H1 (cell line): ENCODE results near the gene TMC4. TPM values are rescaled to one million over a fixed set of nuclear protein-coding genes. Genes with fewer than 3 reads are reported as not detected.
"Not testable (repeated sequence)": the region's sequence is repeated elsewhere in the genome, so short reads cannot be mapped to it uniquely, and the experiment has no call there.

Source experiments
- CTCF ChIA-PET: fragments of 300-600 bp; sonication (Branson Sonifier 250); formaldehyde crosslinking; loops from one replicate; lab custom pipeline; 2021; ENCODE audit not compliant: partially characterized antibody; lab: Charles Lee
- POLR2A ChIA-PET: fragments of 300-600 bp; sonication (Branson Sonifier 250); formaldehyde crosslinking; loops from one replicate; lab custom pipeline; 2021; ENCODE audit warnings: inconsistent platforms; ENCODE audit not compliant: partially characterized antibody; lab: Charles Lee
- DNase-seq, 2 experiments: peaks; one replicate each; pipeline versions ENCODE4 v3.0.0 to v3.0.0-alpha.2; 2010 to 2022; ENCODE audit warnings: low spot score in 2 of 2, low read depth in 1 of 2, mixed read lengths in 1 of 2
- FAIRE-seq: peaks from 2 replicates; lab custom pipeline; 2011; peaks lifted over from hg19 to GRCh38; lab: Jason Lieb, UNC
- H2AFZ ChIP-seq: 2 replicates; pipeline ENCODE4 v1.8.1; 2012; ENCODE audit warnings: low read length, inconsistent platforms
- H2AK5ac ChIP-seq: 2 replicates; pipeline ENCODE4 v1.6.1; 2013; ENCODE audit warnings: low read depth, low read length
- H2BK120ac ChIP-seq: replicated peaks from 2 replicates; pipeline ENCODE3; 2013; ENCODE audit warnings: low read depth, low read length, inconsistent platforms
- H2BK12ac ChIP-seq: 2 replicates; pipeline ENCODE4 v1.6.1; 2013; ENCODE audit warnings: low read depth, low read length
- H2BK15ac ChIP-seq: 2 replicates; pipeline ENCODE4 v1.6.1; 2013; ENCODE audit warnings: low read length
- H2BK20ac ChIP-seq: 2 replicates; pipeline ENCODE4 v1.6.1; 2013; ENCODE audit warnings: low read length
- H2BK5ac ChIP-seq: 2 replicates; pipeline ENCODE4 v1.6.1; 2013; ENCODE audit warnings: low read depth, low read length
- H3K14ac ChIP-seq: 2 replicates; pipeline ENCODE4 v1.6.1; 2013; ENCODE audit warnings: inconsistent platforms; ENCODE audit not compliant: insufficient read length
- H3K18ac ChIP-seq: 2 replicates; pipeline ENCODE4 v1.6.1; 2013; ENCODE audit warnings: low read length; ENCODE audit errors: extremely low read depth
- H3K23ac ChIP-seq: 2 replicates; pipeline ENCODE4 v1.6.1; 2013; ENCODE audit warnings: inconsistent platforms; ENCODE audit not compliant: insufficient read length
- H3K23me2 ChIP-seq: 2 replicates; pipeline ENCODE4 v1.6.1; 2013; ENCODE audit warnings: low read depth, low read length
- H3K27ac ChIP-seq: 2 replicates; pipeline ENCODE4 v1.6.1; 2011; ENCODE audit warnings: low read depth, low read length, inconsistent platforms
- H3K27me3 ChIP-seq, 4 experiments: replicated peaks in 1 of 4; 1 replicate in 1 of 4; 2 replicates in 3 of 4; pipeline versions ENCODE4 v1.6.1 to v1.8.1; 2011 to 2013; ENCODE audit warnings: low read length in 3 of 4, mild to moderate bottlenecking in 3 of 4, inconsistent platforms in 2 of 4, mixed read lengths in 2 of 4, moderate library complexity in 1 of 4; ENCODE audit not compliant: control insufficient read depth in 3 of 4, insufficient read depth in 3 of 4; ENCODE audit errors: extremely low read depth in 1 of 4
- H3K36me3 ChIP-seq, 4 experiments: 2 replicates each; pipeline versions ENCODE4 v1.6.1 to v1.8.1; 2011 to 2013; ENCODE audit warnings: mild to moderate bottlenecking in 4 of 4, low read length in 3 of 4, moderate library complexity in 2 of 4, control low read depth in 1 of 4, inconsistent platforms in 1 of 4; ENCODE audit not compliant: insufficient read depth in 4 of 4, control insufficient read depth in 2 of 4
- H3K4ac ChIP-seq: replicated peaks from 2 replicates; pipeline ENCODE3; 2013; ENCODE audit warnings: low read length, low read depth, mixed read lengths, inconsistent platforms; ENCODE audit not compliant: insufficient read length
- H3K4me1 ChIP-seq, 4 experiments: replicated peaks in 1 of 4; 1 replicate in 1 of 4; 2 replicates in 3 of 4; pipeline versions ENCODE4 v1.6.1 to v1.8.1; 2011 to 2013; ENCODE audit warnings: low read length in 3 of 4, inconsistent platforms in 2 of 4, mixed read lengths in 1 of 4; ENCODE audit not compliant: insufficient read depth in 4 of 4, control insufficient read depth in 3 of 4
- H3K4me2 ChIP-seq, 2 experiments: 2 replicates each; pipeline versions ENCODE4 v1.6.1 to v1.8.1; 2011 to 2013; ENCODE audit warnings: low read depth in 2 of 2, low read length in 2 of 2, control low read depth in 1 of 2, inconsistent platforms in 1 of 2, mild to moderate bottlenecking in 1 of 2; ENCODE audit not compliant: insufficient read depth in 1 of 2
- H3K4me3 ChIP-seq, 4 experiments: fragments of 200-600, 300-600 bp in 1 of 4; sonication (generic), shearing (Covaris generic), sonication (Bioruptor Twin) in 1 of 4; 2 replicates each; pipeline versions ENCODE4 v1.5.1 to v1.8.1; 2011 to 2016; ENCODE audit warnings: low read length in 4 of 4, low read depth in 3 of 4, control low read depth in 2 of 4, inconsistent platforms in 2 of 4, mild to moderate bottlenecking in 2 of 4, mixed read lengths in 1 of 4, moderate library complexity in 1 of 4; ENCODE audit not compliant: insufficient read depth in 2 of 4; ENCODE audit errors: extremely low read depth in 1 of 4
- H3K56ac ChIP-seq: replicated peaks from 2 replicates; pipeline ENCODE3; 2013; ENCODE audit warnings: low read depth, mild to moderate bottlenecking, mixed read lengths, low read length, inconsistent platforms; ENCODE audit not compliant: insufficient read length
- H3K79me1 ChIP-seq: 2 replicates; pipeline ENCODE4 v1.6.1; 2013; ENCODE audit warnings: low read depth, low read length, control low read depth
- H3K79me2 ChIP-seq, 2 experiments: 2 replicates each; pipeline versions ENCODE4 v1.6.1 to v1.8.1; 2012 to 2013; ENCODE audit warnings: low read length in 2 of 2, mild to moderate bottlenecking in 2 of 2, inconsistent platforms in 1 of 2; ENCODE audit not compliant: insufficient read depth in 2 of 2, control insufficient read depth in 1 of 2
- H3K9ac ChIP-seq, 4 experiments: replicated peaks in 1 of 4; 1 replicate in 1 of 4; 2 replicates in 3 of 4; pipeline versions ENCODE4 v1.6.1 to v1.8.1; 2011 to 2013; ENCODE audit warnings: low read depth in 3 of 4, low read length in 3 of 4, control low read depth in 2 of 4, mild to moderate bottlenecking in 2 of 4, moderate library complexity in 2 of 4, inconsistent platforms in 1 of 4; ENCODE audit errors: extremely low read depth in 1 of 4
- H3K9me3 ChIP-seq, 2 experiments: 2 replicates each; pipeline versions ENCODE4 v1.6.1 to v1.8.1; 2012 to 2013; ENCODE audit warnings: mild to moderate bottlenecking in 2 of 2, moderate library complexity in 2 of 2, control low read depth in 1 of 2, inconsistent platforms in 1 of 2, low read depth in 1 of 2, low read length in 1 of 2, mixed read lengths in 1 of 2; ENCODE audit not compliant: insufficient read depth in 2 of 2
- H4K20me1 ChIP-seq, 2 experiments: replicated peaks in 1 of 2; 2 replicates each; pipeline versions ENCODE3 to v1.8.1; 2011 to 2013; ENCODE audit warnings: inconsistent platforms in 2 of 2, low read length in 2 of 2, mild to moderate bottlenecking in 1 of 2; ENCODE audit not compliant: insufficient read depth in 2 of 2, control insufficient read depth in 1 of 2
- H4K5ac ChIP-seq: 2 replicates; pipeline ENCODE4 v1.6.1; 2013; ENCODE audit warnings: low read length, low read depth, mixed read lengths, inconsistent platforms; ENCODE audit not compliant: insufficient read length
- H4K8ac ChIP-seq: 2 replicates; pipeline ENCODE4 v1.8.0; 2013; ENCODE audit warnings: mild to moderate bottlenecking, moderate library complexity, low read length, inconsistent platforms; ENCODE audit not compliant: insufficient read depth; ENCODE audit errors: extremely low read depth
- H4K91ac ChIP-seq: replicated peaks from 2 replicates; pipeline ENCODE3; 2013; ENCODE audit warnings: low read length, mixed read lengths, inconsistent platforms; ENCODE audit not compliant: insufficient read length
- WGBS, 2 experiments: shearing (Covaris generic) in 1 of 2; methylation state at CpG; one replicate each; pipeline versions ENCODE4 v1.1.6 to v1.1.7; 2013 to 2015; ENCODE audit warnings: low lambda C conversion rate in 2 of 2, mixed read lengths in 2 of 2, inconsistent platforms in 1 of 2, low coverage in 1 of 2, missing lambda C conversion rate in 1 of 2; ENCODE audit not compliant: insufficient replicate concordance in 2 of 2, insufficient coverage in 1 of 2, insufficient read length in 1 of 2; ENCODE audit errors: extremely low coverage in 1 of 2, missing lambda C conversion rate in 1 of 2; 5-methylcytosine and 5-hydroxymethylcytosine counted together
- polyA plus RNA-seq, 7 experiments: library from polyadenylated mRNA; depleted of rRNA in 3 of 7; stranded (reverse) in 5 of 7; unstranded in 2 of 7; fragments of >200 nt in 5 of 7; fragments of 200-250 nt in 2 of 7; gene quantifications; 1 replicate in 5 of 7; 2 replicates in 1 of 7; 4 replicates in 1 of 7; pipeline versions ENCODE4 v1.2.1 to v1.2.3, GENCODE V29; 2011 to 2013; ENCODE audit warnings: missing spikeins in 2 of 7, mixed read lengths in 2 of 7
- total RNA-seq: library from RNA; stranded (reverse); fragmentation: NEBNext Ultra II Directional; extraction: Animal tissue kit (Norgen Biotek cat#: 25700); gene quantifications from 2 replicates; pipeline ENCODE4 v1.2.1, GENCODE V29; 2021

Gene TMC4
- total and polyA plus RNA-seq, 2 of the 8 experiments (the other 6 are each of a cell fraction or from before 2014, with no cell fraction given), result 5.5 to 6.3 TPM

GRCh38 chr19:54221947-54222346 lies 49.0 kb upstream of the TMC4 start:
- not testable (repeated sequence) for H3K56ac ChIP-seq, H3K18ac ChIP-seq, H2AK5ac ChIP-seq, H3K79me1 ChIP-seq, H4K20me1 ChIP-seq, H2BK12ac ChIP-seq, DNase-seq, FAIRE-seq, H4K8ac ChIP-seq, H3K4me3 ChIP-seq, H3K4ac ChIP-seq, H3K36me3 ChIP-seq, H3K23me2 ChIP-seq, H3K27ac ChIP-seq, H3K4me1 ChIP-seq, H2BK20ac ChIP-seq, H3K9ac ChIP-seq, H2BK120ac ChIP-seq, H3K9me3 ChIP-seq, H3K23ac ChIP-seq, H3K14ac ChIP-seq, H2BK5ac ChIP-seq, H2AFZ ChIP-seq, H2BK15ac ChIP-seq, H3K27me3 ChIP-seq, H3K79me2 ChIP-seq, H4K5ac ChIP-seq, H4K91ac ChIP-seq, H3K4me2 ChIP-seq
- CTCF ChIA-PET, result interaction anchor here (1.2 to 1.9 kb wide), 2 partner anchors 10 to 18 kb away, joined by 3 to 6 read pairs; no protein-coding TSS in a partner anchor
- POLR2A ChIA-PET, result interaction anchor here (0.8 to 5.4 kb wide), 5 partner anchors 11 to 22 kb away, joined by 3 to 33 read pairs (median 11); partner anchors contain the start of gene RPS9
- 88% methylated on average over 7 of the region's 7 CpGs; no CpG with 5 or more reads in 1 of the 2 experiments for WGBS, 2 experiments

DNA sequence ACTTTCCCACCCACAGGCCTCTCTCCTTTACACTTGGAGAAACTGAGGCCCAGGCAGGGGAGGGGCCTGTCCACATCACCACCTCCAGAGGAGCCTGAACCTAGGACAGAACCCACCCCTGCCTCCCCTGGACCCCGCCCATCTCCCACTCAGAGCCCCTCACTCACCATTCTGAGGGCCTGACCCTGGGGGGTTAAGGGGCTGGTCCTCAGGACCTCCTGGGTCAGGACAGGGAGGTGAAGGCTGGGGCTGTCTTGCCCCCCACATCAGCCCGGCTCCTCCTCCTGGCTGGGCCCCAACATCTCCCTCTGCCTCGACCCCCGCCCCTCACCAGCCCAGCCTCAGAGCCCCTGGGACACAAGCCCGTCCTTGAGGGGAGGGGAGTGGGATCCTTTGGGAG lies 46.7 kb upstream of the TMC4 start:
- H4K8ac ChIP-seq, H4K91ac ChIP-seq, H3K27ac ChIP-seq, H3K18ac ChIP-seq, H3K4me1 ChIP-seq, H3K9ac ChIP-seq, H2BK20ac ChIP-seq, H3K14ac ChIP-seq, CTCF ChIA-PET, H4K20me1 ChIP-seq, H3K27me3 ChIP-seq, H3K4me2 ChIP-seq, H2BK15ac ChIP-seq, H3K79me1 ChIP-seq, H2AK5ac ChIP-seq, H2BK120ac ChIP-seq, H3K36me3 ChIP-seq, H3K9me3 ChIP-seq, H3K23ac ChIP-seq, FAIRE-seq, H3K79me2 ChIP-seq, DNase-seq, H3K56ac ChIP-seq, H3K23me2 ChIP-seq, H4K5ac ChIP-seq, H2BK5ac ChIP-seq, H3K4me3 ChIP-seq, H2AFZ ChIP-seq, H2BK12ac ChIP-seq, H3K4ac ChIP-seq: not testable (repeated sequence)
- POLR2A ChIA-PET, result interaction anchor here (5.4 kb wide), 1 partner anchor 13 kb away, joined by 33 read pairs; no protein-coding TSS in a partner anchor
- WGBS, 2 experiments, result no CpG with 5 or more reads among the region's 5 CpGs
